ENCODE measurements around the gene NLRP7. TPM values are rescaled to one million over a fixed set of nuclear protein-coding genes. Genes with fewer than 3 reads are reported as not detected.
"Not testable (repeated sequence)": the region's sequence is repeated elsewhere in the genome, so short reads cannot be mapped to it uniquely, and the experiment has no call there.

The NLRP7 gene
- total RNA-seq, 2 donors from 2014 or later: not detected

- no peak for TF ChIP-seq CTCF (IDR thresholded peaks at IDR 0.05)
- no peak overlapping the region for H3K4me3 ChIP-seq
- H3K9me3 ChIP-seq: no peaks in the 10 kb centered on the region
- H3K27me3 ChIP-seq: no peaks in the 10 kb centered on the region
- DNase-seq: no peak
- no peak overlapping the region for H3K27ac ChIP-seq
- intact Hi-C loops (cut with DNase I): no loop called here
- no peaks in the 10 kb centered on the region for H3K4me1 ChIP-seq
- no peaks in the 10 kb centered on the region for H3K36me3 ChIP-seq
- H3K9ac ChIP-seq (ENCODE audit: low read depth in 2 of 2, low read length in 2 of 2): no peak overlapping the region
Observed at GRCh38 chr19:54906819-54907218, 40.5 kb downstream of the NLRP7 start.

- no peak for TF ChIP-seq CTCF (IDR thresholded peaks at IDR 0.05)
- Histone ChIP-seq H3K4me3 (no peak within 1 kb of the TSS), H3K4me1 (no peaks in the 10 kb centered on the region), H3K9me3 (no peaks in the 10 kb centered on the region), H3K36me3 (no peaks in the 10 kb centered on the region), H3K27me3 (no peaks in the 10 kb centered on the region), H3K9ac (ENCODE audit: low read depth in 2 of 2, low read length in 2 of 2) (no peak within 1 kb of the TSS), H3K27ac (no peak within 1 kb of the TSS)
- intact Hi-C loops (cut with DNase I): no loop called here
- no peak for DNase-seq
Observed at GRCh38 chr19:54905803-54906511, 41.4 kb downstream of the NLRP7 start, which contains the start of gene NCR1. NCR1 (plus strand) TSS chr19:54906148; CDS start chr19:54906188, 40 bp downstream.

GRCh38 chr19:54905421-54905802, 41.9 kb downstream of the NLRP7 start:
- DNase-seq: no peak
- H3K4me3 ChIP-seq: no peak overlapping the region
- intact Hi-C loops (cut with DNase I): no loop called here
- no peaks in the 10 kb centered on the region for H3K9me3 ChIP-seq
- H3K4me1 ChIP-seq: no peaks in the 10 kb centered on the region
- TF ChIP-seq CTCF (IDR thresholded peaks at IDR 0.05): no peak
- H3K9ac ChIP-seq (ENCODE audit: low read depth in 2 of 2, low read length in 2 of 2): no peak overlapping the region
- H3K36me3 ChIP-seq: no peaks in the 10 kb centered on the region
- no peak overlapping the region for H3K27ac ChIP-seq
- no peaks in the 10 kb centered on the region for H3K27me3 ChIP-seq

- H3K36me3 ChIP-seq; H3K4me3 ChIP-seq; H3K4me1 ChIP-seq; H3K9ac ChIP-seq (ENCODE audit: low read depth in 2 of 2, low read length in 2 of 2); H3K27me3 ChIP-seq; intact Hi-C loops (cut with DNase I); H3K9me3 ChIP-seq; DNase-seq; H3K27ac ChIP-seq: not testable (repeated sequence)
Observed at GRCh38 chr19:54904261-54904660, 43.1 kb downstream of the NLRP7 start.

- no peaks in the 10 kb centered on the region for H3K36me3 ChIP-seq
- H3K4me3 ChIP-seq: no peak overlapping the region
- DNase-seq: no peak
- no peak overlapping the region for H3K27ac ChIP-seq
- intact Hi-C loops (cut with DNase I): no loop called here
- no peak overlapping the region for H3K9ac ChIP-seq (ENCODE audit: low read depth in 2 of 2, low read length in 2 of 2)
- no peaks in the 10 kb centered on the region for H3K9me3 ChIP-seq
- no peaks in the 10 kb centered on the region for H3K4me1 ChIP-seq
- no peak for TF ChIP-seq CTCF (IDR thresholded peaks at IDR 0.05)
- no peaks in the 10 kb centered on the region for H3K27me3 ChIP-seq
Observed at GRCh38 chr19:54903303-54903702, 44.0 kb downstream of the NLRP7 start.

- no peaks in the 10 kb centered on the region for H3K9me3 ChIP-seq
- H3K27me3 ChIP-seq: no peaks in the 10 kb centered on the region
- no peak for DNase-seq
- H3K36me3 ChIP-seq: no peaks in the 10 kb centered on the region
- no peak overlapping the region for H3K27ac ChIP-seq
- no peak overlapping the region for H3K4me3 ChIP-seq
- no peak overlapping the region for H3K9ac ChIP-seq (ENCODE audit: low read depth in 2 of 2, low read length in 2 of 2)
- TF ChIP-seq CTCF (IDR thresholded peaks at IDR 0.05): no peak
- H3K4me1 ChIP-seq: no peaks in the 10 kb centered on the region
- intact Hi-C loops (cut with DNase I): no loop called here
Observed at GRCh38 chr19:54902061-54902460, 45.3 kb downstream of the NLRP7 start.

- DNase-seq; intact Hi-C loops (cut with DNase I); H3K9ac ChIP-seq (ENCODE audit: low read depth in 2 of 2, low read length in 2 of 2); H3K27me3 ChIP-seq; H3K36me3 ChIP-seq; H3K4me1 ChIP-seq; H3K4me3 ChIP-seq; H3K27ac ChIP-seq; H3K9me3 ChIP-seq: not testable (repeated sequence)
Observed at GRCh38 chr19:54901153-54901552, 46.2 kb downstream of the NLRP7 start.

GRCh38 chr19:54899646-54900045, 47.7 kb downstream of the NLRP7 start:
- H3K9ac ChIP-seq (ENCODE audit: low read depth in 2 of 2, low read length in 2 of 2); H3K9me3 ChIP-seq; DNase-seq; H3K4me1 ChIP-seq; H3K27ac ChIP-seq; H3K27me3 ChIP-seq; H3K4me3 ChIP-seq; intact Hi-C loops (cut with DNase I); H3K36me3 ChIP-seq: not testable (repeated sequence)

- H3K27ac ChIP-seq; H3K9me3 ChIP-seq; H3K27me3 ChIP-seq; H3K4me3 ChIP-seq; H3K36me3 ChIP-seq; H3K4me1 ChIP-seq; intact Hi-C loops (cut with DNase I); DNase-seq; H3K9ac ChIP-seq (ENCODE audit: low read depth in 2 of 2, low read length in 2 of 2): not testable (repeated sequence)
Observed at GRCh38 chr19:54898685-54899084, 48.6 kb downstream of the NLRP7 start.
